Stimulated activated CD4-positive, alpha-beta T cell treated with anti-CD3 and anti-CD28 coated beads, Interleukin-12 subunit alpha, Interleukin-12 subunit beta, amount 100 ng/mL, for 24 hours (primary cell): ENCODE data around the gene SYNE3.
"Not testable (repeated sequence)": the region's sequence is repeated elsewhere in the genome, so short reads cannot be mapped to it uniquely, and the experiment has no call there.

Experiments used
- DNase-seq, 2 experiments: peaks; one replicate each; pipeline ENCODE4 v3.0.0-alpha.2; 2020; ENCODE audit warnings: low read depth in 2 of 2

The SYNE3 gene

DNA sequence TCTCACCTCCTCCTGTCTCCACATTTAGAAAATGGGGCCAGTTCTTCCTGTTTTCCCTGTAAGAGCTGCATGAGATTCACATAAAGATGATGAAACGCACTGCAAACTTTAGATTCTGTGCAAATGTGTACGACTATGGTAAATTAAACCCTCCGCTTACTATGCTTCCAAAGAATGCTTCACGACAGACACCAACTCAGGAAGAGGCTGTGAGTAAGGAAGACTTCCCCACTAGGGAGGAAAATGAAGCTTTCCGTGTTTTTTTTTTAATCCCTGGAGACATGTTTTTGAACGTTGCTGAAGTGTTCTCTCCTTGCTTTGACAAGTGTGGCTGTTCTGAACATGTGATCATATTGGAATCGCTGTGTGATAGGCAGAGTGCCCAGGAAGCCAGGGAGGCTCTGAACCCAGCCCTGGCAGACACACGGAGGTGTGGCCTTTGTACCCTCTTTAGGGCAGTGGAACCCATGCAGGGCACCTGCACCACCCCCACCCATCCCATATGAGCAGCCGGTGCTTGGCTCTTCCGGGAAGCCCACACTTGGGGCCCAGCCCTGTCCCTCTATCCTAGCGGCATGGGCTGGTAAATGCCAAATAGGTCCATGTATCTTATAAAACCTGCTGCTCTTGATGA lies 7.5 kb upstream of the SYNE3 start:
- no peak for DNase-seq

- DNase-seq: no peak
Measured at GRCh38 chr14:95523051-95523814, 6.8 kb upstream of the SYNE3 start.

GRCh38 chr14:95522556-95522955 lies 6.1 kb upstream of the SYNE3 start:
- no peak for DNase-seq

- no peak for DNase-seq
Measured at GRCh38 chr14:95522116-95522515, 5.7 kb upstream of the SYNE3 start.

- DNase-seq: no peak
Measured at GRCh38 chr14:95521001-95521400, 4.6 kb upstream of the SYNE3 start.

DNA sequence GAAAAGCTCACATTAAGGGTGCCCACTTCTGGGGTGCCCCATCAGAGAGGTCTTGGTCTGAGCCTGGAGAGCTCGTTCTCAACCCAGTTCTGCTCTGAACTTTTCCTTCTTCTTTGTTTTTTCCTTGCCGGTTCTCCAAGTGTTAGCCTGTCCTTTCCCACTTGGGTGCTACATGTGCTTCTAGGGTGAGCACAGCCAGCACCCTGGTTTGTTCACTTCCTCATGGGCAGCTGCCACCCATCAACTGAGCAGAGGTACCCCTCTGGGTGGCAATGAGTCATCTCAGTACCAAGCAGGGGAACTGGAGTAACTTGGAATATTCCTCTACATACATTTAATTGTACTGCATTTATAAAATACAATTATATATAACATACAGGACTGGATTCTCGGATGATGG lies 3.9 kb upstream of the SYNE3 start:
- no peak for DNase-seq

DNA sequence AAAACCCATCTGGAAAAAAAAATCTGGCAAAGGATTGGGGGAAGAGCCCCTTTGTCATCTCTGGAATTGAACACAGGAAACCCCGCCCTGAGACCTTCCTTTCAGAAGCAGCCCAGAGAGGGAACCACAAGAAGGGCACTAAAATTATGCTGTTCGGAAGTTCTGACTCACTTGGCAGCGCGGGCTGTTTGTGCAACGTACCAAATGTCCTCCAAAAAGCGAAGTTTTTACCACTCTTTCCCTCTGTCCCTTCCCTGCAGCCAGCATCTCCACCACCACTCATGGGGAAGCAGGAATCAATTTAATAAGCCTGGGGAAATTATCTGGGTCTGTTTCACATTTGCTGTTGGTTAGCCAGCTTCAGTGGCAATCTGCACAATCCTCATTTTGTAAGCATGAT lies 3.2 kb upstream of the SYNE3 start:
- peak; percentile 50 to 64 for DNase-seq

DNA sequence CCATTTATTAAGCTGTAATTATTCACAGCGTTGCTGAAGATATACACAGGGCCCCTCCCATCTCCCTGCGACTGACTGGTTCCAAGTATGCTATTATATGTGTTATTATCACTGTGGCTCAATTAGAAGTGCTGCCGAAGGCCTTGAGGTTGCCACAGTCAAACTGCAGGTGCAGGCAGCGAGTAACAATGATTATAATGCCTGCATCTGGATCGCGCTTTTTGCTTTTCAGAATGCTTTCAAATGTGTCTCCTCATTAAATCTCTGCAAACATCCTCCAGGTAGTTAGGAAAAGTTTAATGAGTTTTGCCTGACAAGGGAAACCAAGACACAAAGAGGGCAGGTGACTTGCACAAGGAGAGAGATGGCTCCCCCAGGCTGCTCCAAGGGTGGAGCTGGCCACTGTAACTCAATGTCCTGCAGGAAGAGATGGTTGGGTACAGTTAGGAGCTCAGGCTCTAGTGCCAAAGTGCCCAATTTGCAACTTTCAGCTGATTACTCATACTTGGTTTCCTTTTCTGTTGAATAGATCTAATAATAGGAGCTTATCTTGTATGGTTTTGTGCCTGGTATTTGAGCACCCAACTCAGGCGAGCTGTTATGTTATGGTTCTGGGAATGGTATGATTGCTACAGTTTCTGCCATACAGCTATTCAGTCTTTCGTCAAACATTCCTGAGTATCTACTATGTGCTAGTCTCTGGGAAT lies 1.7 kb upstream of the SYNE3 start:
- no peak for DNase-seq

DNA sequence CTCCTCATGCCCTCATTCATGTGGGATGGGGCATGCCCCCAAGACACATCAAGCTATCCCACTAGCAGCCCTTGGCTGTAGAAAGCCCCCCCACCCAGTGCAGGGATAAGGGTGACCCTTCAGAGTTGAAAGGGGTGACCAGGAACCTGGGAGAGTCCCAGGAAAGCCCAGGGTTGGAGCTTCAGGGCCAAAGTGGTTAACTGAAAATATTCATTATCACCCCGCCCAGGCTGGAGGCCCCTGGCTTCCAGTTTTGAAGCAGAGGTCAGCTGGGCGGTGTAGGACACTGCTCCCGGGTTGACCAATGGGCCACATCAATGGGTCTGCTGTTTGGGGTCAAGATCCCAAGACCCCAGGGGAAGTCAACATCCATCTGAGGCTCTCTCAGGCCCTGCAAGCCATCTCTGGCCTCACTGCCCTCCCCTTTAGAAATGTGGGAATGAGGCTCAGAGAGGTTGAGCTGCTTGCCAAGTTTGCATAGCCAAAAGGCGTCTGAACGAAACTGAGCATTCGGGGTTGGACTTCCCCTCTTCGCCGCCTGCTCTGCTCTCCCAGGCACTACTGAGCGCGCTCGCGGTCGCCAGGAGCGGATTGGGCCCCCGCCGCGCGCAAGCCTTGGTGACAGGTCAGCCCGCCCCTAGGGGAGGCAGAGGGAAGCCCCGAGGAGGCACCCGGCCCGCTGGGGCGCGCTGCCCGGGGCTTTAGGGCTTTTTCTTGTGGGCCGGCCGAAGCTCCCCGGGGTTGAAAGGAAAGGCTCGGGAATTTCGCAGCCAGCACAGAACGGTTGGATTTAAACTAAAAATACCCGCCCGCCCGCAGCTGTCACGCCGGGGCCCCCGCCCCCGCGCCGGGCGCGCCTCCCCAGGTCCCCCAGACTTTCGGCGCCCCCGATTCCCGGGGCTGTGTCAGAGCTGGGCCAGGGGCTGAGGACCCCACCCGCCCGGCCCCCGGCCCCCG lies 576 bp downstream of the SYNE3 start:
- DNase-seq: peak; percentile 72 to 79

DNA sequence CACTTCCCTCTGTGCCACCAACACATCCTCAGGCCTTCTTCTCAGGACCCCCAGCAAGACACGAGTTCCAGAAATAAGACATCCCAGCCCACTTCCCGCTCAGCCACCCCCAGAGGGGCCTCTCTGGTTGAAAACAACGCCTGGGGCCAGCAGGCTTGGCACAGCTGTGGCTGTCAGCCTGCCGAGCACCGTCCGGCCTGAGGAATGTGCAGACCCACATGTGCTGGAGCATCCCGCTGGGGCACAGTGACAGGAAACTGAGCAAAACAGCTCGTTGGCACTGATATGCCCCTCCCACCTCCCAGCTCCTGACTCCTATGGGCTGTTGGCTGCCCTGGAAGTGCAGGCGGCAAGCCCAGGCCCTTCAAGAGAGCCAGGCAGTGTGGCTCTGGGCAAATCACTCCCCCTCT lies 1.4 kb downstream of the SYNE3 start:
- no peak for DNase-seq

GRCh38 chr14:95514131-95515079 lies 2.0 kb downstream of the SYNE3 start:
- no peak for DNase-seq

- no peak for DNase-seq
Measured at GRCh38 chr14:95513291-95513690, 3.2 kb downstream of the SYNE3 start.

GRCh38 chr14:95511687-95512086 lies 4.8 kb downstream of the SYNE3 start:
- DNase-seq: no peak

GRCh38 chr14:95510804-95511203 lies 5.6 kb downstream of the SYNE3 start:
- no peak for DNase-seq

GRCh38 chr14:95510344-95510743 lies 6.1 kb downstream of the SYNE3 start:
- DNase-seq: not testable (repeated sequence)

DNA sequence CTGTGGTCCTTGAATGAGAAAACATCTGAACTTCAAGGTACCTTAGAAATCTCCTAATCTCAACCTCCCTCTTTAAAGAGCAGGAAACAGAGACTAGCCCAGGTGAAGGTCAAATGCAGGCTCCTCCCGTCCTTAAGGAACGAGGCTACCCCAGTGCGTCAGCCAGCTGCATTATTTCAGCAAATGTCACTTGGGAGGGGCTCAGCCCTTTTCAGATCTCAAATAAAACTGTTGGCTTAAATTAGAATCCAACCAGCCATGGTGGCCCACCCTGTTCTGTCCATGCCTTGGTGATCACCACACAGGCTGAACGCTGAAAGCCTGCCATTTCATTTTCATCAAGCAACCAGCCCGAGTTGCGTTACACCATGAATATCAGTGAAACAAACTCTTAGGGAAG lies 7.0 kb downstream of the SYNE3 start:
- DNase-seq: no peak

GRCh38 chr14:95508377-95508776 lies 8.1 kb downstream of the SYNE3 start:
- DNase-seq: no peak

GRCh38 chr14:95507701-95508103 lies 8.7 kb downstream of the SYNE3 start:
- no peak for DNase-seq

- DNase-seq: no peak
Measured at GRCh38 chr14:95507174-95507573, 9.3 kb downstream of the SYNE3 start.

- DNase-seq: no peak
Measured at GRCh38 chr14:95505030-95505589, 11.3 kb downstream of the SYNE3 start.
